Activated T-cell treated with anti-CD3 and anti-CD28 coated beads, Interleukin-2, amount 50 U/mL, for 48 hours (primary cell): ENCODE results near the gene KDM4F.

Experiments
- DNase-seq, 2 experiments: peaks; one replicate each; pipeline ENCODE4 v3.0.0-alpha.2; 2020

Gene KDM4F

GRCh38 chr11:95066716-95067038 is 17.5 kb downstream of the KDM4F start, which contains the start of gene SRSF8:
TSS of gene SRSF8 (plus strand) at chr11:95066919. CDS start at chr11:95067227, 308 bp downstream.
- DNase-seq, result no peak

GRCh38 chr11:95067039-95067840 is 18.0 kb downstream of the KDM4F start:
- peak; percentile 82 to 85 for DNase-seq

GRCh38 chr11:95067841-95068219 is 18.6 kb downstream of the KDM4F start:
- no peak for DNase-seq

- peak; percentile 62 to 69 for DNase-seq
Observed at GRCh38 chr11:95068549-95068948, 19.3 kb downstream of the KDM4F start.

GRCh38 chr11:95070471-95070870 is 21.2 kb downstream of the KDM4F start:
- DNase-seq, result no peak

GRCh38 chr11:95072948-95073347 is 23.7 kb downstream of the KDM4F start:
- no peak for DNase-seq

- DNase-seq, result no peak
Observed at GRCh38 chr11:95074792-95075563, 25.8 kb downstream of the KDM4F start.

- no peak for DNase-seq
Observed at GRCh38 chr11:95076416-95076815, 27.2 kb downstream of the KDM4F start.

- DNase-seq, result no peak
Observed at GRCh38 chr11:95076981-95077380, 27.8 kb downstream of the KDM4F start.

GRCh38 chr11:95078526-95078925 is 29.3 kb downstream of the KDM4F start:
- DNase-seq, result no peak

GRCh38 chr11:95081010-95081409 is 31.8 kb downstream of the KDM4F start:
- no peak for DNase-seq

GRCh38 chr11:95081412-95081811 is 32.2 kb downstream of the KDM4F start:
- no peak for DNase-seq

GRCh38 chr11:95082576-95083001 is 33.4 kb downstream of the KDM4F start:
- no peak for DNase-seq

- DNase-seq, result peak; percentile 63 to 65
Observed at GRCh38 chr11:95084509-95084908, 35.3 kb downstream of the KDM4F start.

GRCh38 chr11:95085117-95085816 is 36.0 kb downstream of the KDM4F start:
- no peak for DNase-seq

GRCh38 chr11:95086151-95086550 is 36.9 kb downstream of the KDM4F start:
- DNase-seq, result no peak

- no peak for DNase-seq
Observed at GRCh38 chr11:95086836-95087570, 37.8 kb downstream of the KDM4F start.

GRCh38 chr11:95088946-95089619 is 39.9 kb downstream of the KDM4F start:
- no peak for DNase-seq

- peak; percentile 87 to 89 for DNase-seq
Observed at GRCh38 chr11:95089620-95090542, 40.7 kb downstream of the KDM4F start, which contains the start of gene ENDOD1. TSS of gene ENDOD1 (plus strand) at chr11:95089846. CDS start at chr11:95089928, 82 bp downstream.

- DNase-seq, result no peak
Observed at GRCh38 chr11:95091663-95092180, 42.5 kb downstream of the KDM4F start.
